Activated CD8-positive, alpha-beta memory T cell treated with anti-CD3 and anti-CD28 coated beads for 1 hour (primary cell): ENCODE measurements around the gene HABP2.

Experiments
- DNase-seq, 2 donors: peaks; one replicate each; pipeline ENCODE4 v3.0.0-alpha.2; 2020; ENCODE audit warnings: low read depth in 1 of 2; ENCODE audit errors: extremely low read depth in 1 of 2

Gene HABP2

DNA sequence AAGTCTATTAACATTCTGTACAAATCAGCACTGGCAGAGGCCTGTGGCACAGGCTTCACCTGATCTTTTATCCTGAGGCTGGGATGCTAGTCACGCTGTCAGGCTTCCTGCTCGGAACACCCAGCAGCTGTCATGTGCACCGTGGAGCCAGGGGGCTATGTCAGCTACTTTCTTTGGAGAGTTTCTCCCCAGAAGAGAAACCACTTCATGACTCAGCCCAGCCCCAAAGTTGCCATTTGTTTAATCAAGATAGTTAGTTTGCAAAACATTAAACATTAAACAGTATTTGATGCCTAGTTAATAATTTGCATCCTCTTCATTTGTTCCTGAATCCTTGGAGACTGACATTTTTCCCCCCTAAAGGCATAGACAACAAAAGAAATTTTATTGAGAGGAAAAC is at the start of gene HABP2:
Gene HABP2, plus strand, starts transcription at position 353 of the 400 bp plus-strand sequence. CDS start 69 bp downstream, outside the sequence.
- DNase-seq, result no peak

DNA sequence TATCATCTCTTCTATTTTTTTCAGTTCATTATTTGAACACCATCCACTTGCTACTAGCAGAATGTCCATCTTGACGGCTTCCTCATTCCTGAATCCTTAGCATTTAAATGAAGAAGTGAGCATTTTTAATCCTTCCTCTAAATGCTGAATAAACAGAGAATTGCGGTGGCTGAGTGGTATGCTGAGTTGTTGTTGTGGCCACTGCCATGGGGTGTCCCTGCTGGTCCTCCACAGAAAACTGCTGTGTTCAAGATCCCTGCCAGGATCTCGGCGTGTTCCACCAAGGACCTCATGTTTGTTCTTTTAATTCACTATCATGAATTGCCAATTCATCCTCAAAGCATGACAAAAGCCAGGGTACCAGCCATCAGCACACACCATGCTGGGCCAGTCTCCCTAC is 48.9 kb upstream of the HABP2 start:
- DNase-seq, result no peak

DNA sequence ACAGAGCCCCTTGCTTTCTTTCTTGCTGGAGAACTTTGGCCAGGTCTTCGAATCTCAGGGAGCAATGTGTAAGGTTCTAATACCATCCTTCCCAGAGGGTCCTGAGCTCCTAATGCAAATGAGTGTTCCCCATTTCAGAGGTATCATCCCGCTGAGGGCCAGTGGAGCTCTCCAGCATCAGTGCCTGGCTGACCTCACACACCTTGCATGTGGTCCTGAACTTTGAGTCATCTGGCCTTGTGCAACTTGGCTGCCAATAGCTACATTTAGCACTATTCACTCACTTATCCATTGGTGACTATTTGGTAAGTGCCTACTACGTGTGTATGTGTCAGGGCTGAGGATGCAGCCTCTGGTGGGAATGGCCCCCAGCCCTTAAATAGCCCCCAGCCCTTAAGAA is 48.4 kb upstream of the HABP2 start:
- DNase-seq, result no peak

DNA sequence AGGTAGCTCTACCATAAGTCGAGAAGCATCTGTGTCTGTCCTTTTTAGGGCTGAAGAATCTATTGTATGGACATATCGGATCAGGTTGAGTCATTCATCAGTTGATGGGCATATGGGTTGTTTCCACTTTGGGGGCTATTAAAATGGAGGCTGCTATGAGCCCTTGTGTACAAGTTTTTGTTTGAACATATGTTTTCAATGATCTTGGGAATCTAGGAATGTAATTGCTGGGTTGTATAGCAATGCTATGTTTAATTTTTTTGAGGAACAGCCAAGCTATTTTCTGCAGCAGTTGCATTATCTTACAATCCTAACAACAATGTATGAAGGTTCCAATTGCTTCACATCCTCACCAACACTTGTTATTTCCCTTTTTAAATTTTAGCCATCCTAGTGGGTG is 46.4 kb upstream of the HABP2 start:
- DNase-seq, result no peak

DNA sequence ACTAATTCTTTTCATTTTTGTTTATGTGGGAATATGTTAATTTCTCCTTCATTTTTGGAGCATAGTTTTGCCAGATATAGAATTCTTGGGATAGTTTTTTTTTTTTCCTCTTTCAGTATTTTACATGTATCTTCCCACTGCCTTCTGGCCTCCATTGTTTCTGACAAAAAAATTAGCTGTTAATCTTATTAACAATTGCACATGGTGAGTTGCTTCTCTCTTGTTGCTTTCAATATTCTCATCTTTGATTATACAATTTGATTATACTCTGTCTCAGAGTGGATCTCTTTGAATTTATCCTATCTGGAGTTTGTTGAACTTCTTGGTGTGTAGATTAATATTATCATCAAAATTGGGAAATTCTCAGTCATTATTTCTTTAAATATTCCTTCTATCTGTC is 41.4 kb upstream of the HABP2 start:
- no peak for DNase-seq

DNA sequence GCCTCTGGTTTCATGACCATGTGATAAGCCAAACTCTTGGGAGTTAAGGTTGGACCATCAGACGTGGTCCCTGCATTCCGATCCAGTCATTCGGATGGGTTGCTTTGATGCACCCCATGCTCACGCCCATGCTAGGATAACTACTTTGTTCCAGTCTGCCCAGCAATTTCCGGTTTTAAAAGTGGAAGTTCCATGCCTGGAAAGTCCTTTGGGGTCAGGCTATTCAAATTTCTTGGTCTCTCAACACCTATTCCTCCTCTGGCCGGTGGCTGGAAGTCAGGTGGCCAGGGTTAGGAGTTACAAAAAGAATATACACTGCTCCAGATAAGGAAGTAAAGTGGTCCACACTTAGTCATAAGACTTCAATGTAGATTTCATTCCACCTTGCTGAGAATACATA is 37.7 kb upstream of the HABP2 start:
- no peak for DNase-seq

DNA sequence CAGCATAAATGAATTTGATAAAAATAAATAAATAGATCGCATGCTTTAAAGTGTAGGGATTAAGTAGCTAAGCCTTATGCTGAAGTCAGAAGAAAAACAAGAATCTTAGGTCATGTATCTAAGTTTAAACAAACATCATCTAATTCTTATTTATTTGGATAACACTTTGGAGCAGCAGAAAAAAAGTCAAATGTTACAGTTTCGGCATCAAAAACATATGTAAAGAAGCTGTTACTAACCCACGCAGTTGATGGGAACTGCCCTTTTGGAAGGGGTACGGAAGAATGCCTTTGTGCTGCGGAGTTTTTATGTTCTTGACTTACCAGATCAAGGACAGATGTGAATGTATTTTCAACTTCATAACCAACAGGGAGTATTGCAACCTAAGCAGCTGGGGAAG is 37.3 kb upstream of the HABP2 start:
- no peak for DNase-seq

DNA sequence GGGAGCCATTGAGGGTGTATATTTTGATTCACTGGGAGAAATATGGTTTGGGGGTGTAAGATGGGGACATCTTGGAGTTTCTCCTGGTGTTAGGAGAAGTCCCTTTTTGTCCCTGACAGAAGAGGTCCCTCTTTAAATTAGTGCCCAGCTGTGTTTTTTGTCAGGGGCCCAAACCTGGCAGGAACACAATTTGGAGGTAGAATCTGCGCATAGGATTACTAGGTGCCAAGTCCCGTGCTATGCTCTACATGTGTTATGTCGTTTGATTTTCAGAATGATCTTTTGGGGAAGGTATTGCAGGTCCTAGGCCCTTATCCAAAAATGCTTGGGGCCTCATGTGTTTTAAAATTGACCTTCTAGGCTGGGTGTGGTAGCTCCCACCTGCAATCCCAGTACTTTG is 36.8 kb upstream of the HABP2 start:
- DNase-seq, result no peak

DNA sequence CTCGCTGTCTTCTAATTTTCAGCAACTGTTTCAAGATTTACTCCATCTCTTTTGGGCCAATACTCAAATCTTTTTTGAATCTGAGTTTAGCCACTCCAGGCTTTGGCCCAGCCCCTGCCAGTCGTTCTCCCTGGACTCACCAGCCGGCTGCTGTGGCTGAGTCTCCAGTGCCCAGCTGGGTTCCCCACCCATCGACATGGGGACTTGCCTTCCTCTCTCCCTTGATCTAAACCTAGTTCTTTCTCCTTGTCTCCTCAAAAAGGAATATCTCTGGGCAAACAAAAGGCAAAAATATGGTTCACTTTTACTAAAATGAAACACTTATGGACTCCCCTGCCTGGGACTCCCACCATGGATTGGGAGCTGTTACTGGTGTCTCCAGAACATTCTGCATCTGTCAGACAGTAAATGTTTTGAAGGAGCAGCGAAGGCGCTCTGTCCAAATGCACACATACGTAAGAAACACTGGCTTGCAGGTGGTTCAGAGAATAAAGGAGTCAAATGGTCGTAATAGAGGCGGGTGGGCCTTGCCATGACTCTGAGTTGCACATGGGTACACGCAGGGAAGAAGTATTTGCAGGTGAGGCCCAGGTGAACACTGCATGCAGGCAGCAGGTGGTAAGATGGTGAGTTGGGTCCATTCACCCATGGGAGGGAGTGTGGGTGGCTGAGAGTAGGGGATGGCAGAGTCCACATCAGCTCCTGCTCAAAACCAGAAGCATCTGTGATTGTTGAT is 35.5 kb upstream of the HABP2 start:
- DNase-seq, result no peak

DNA sequence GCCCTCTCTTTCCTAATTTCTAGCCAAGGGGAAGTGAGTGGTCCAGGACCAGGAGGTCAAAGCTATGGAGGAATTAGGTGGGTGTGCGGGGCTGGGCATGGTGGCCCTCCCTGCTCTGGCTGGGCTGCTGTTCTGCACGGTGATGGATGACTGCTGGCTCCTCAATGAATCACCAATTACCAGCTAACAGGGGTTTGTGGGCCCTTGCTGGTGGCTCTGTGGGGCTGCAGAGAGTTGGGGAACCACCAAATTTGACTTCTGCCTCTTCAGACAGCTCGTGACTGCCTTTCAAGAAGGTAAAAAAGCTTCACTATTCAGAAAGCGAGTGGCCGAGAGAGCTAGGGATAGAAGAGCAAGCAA is 35.0 kb upstream of the HABP2 start:
- DNase-seq, result no peak

DNA sequence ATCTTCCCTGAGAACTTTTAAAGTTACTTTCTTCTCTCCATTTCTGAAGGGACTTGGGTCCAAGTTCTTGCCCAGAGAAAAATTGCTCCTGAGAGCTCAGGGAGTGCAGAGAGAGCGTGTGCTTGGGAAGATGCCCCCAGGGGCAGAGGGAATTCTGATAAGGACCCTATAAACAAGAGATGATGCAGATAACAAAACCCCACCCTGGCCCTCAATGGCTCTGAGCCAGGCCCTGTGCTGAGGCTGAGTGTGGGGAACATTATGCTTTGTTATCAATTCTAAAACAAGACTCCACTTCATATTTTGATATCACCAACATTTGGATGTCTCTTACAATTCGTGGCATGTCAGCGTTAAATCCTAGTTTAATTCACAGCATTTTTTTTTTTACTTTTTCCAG is 34.4 kb upstream of the HABP2 start:
- DNase-seq, result no peak

DNA sequence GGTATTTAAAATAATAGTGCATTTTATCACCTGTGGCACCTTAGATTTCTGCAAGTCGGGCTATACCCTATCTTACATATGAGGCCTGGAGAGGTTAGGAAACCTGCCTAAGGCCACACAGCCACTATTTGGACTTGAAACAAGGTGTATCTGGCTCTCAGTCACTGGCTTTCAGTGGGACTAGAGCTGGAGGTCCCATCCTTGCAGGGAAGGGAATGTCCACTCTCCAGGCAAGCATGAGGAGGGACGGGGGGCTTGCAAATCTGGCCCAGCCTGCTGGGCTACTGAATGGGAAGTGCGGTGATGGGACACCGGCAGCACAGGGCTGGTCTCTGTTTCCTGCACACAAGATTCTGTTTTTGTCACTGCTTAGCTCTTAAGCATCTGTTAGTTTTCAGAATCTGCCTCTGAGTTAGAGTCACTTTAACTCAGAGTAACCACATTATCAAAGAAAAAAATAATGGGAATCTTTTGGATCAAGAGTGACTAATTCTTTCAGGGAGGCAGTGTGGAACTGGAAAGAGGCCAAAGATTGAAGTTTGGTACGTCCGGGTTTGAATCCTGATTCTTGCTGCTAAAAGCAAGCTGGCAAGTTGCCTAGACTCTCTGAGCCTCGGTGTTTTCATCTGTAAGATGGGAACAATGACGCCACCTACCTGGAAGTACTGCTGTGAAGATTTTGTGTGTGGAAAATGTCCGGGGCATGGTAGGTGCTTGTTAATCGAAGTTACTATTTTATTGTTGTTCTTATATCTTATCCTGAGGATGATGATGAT is 33.8 kb upstream of the HABP2 start:
- DNase-seq, result no peak

DNA sequence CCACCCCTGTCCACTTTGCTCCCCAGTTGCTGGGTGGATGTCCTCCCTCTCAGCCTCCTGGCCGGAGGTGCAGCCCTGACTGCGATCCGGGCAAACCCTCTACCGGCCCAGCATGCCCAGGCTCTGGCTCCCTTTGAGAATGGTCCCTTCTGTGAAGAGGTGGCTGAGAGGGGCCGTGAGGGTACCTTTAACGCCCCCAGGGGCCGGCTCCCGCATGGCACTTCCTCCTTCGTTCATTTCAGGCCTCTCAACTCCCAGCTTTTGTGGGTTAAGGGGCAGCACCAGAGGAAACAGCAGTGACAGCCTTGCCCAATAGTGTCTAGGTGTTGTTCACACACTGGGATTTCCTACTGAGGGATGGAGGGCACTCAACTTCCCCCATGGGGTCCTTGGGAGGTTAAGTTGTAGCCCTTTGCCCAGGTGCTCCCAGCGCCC is 33.2 kb upstream of the HABP2 start:
- DNase-seq, result no peak

DNA sequence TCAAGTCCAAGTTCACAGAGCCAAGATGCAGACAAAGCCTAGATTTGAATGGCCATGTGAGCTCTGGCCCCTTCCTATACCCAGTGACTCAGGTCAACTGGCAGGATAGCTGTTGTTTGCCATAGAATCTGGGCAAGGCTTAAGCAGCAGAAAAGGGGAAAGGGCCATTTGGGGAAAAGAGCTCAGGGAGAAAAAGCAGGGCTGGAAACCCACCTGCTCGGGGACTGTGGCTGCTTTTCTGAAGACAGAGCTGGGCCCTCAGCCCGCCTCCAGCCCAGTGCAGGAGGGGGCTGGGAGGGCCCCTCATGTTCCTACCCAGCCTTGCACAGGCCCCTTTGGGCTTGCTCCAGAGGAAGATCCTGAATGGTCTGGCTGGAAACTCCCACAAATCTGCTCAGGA is 32.6 kb upstream of the HABP2 start:
- no peak for DNase-seq

DNA sequence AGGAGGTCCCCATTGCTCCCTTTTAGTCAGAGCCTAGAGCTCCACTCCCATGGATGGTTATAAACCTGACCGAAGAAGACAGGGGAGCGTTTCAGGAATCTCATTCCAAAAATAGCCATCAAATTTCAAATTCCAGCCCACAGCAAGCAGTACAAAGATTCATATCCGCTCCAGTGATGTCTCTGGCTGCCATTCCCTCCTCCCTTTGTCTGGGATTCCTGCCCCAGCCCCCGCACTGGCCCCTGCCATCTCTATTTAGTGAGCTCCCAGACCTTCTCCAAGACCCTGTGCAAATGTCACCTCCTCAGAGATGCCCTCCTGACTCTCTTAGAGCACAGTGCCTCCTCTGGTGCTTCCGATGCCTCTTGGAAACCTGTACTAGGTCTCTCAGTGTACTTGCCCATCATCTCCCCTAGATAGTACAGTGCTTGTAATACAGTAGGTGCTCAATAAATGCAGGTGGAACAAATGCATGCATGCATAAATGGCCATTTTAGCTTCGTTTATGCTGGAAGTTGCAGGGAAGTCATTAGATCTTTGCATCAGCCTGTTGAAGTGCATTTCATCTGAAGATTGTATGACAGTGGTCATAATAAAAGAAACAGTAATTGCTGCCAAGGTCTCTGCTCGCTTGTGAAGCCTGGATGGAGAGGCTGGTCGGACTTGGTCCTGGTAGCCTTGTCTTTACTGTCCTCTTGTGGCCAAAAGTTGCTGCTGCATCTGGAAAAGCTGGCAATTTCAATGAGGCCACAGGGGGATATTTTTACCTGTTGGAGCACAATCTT is 32.0 kb upstream of the HABP2 start:
- no peak for DNase-seq

DNA sequence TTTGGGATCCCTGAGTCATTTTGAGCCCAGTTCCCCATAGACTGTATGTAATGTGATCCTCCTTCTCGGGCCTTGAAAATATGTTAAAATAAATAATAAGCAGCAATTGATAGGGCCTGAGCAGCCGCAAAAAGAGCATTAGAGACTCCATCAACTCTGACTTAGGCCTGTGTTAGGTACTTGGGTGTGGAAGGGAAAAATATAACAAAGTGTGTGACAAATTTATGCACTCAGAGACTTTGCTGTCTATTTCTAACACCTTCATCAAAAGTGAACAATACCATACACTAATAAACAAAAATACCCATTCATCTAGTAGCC is 31.4 kb upstream of the HABP2 start:
- no peak for DNase-seq

DNA sequence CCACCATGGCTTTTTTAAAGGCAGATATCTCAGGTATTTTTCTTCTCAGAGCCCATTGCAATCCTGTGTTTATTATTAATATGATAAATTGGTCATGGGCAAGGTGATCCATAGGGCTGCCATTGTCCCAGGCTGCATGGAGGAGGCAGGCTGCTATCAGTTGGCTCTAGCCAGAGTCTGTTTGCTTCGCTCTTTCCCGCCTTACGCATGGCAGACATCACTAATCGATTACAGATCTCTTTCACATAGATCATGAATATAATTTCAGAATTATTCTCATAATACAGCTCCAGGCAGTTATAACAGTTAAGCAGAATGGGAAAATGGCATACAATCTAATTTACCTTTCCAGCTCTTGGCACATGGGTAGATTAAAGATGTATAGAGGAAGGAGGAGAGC is 30.4 kb upstream of the HABP2 start:
- no peak for DNase-seq

DNA sequence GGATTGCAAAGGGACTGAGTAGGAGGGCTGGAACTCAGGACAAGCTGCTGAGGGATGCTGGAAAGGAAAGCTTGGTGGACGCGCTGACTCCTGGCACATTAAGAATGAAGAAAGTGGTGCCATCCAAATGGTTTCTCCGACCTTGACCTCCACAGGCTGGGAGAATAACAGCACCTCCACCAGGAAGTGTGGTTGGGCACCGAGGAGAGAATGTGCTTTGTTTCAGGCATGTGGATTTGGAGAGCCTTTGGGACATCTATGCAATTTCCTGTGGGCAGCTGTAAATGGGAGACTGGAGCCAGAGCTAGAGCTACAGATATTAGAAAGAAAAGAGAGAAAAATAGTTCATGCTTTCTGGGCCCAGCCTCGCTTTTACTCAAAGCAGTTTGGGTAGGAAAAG is 29.8 kb upstream of the HABP2 start:
- DNase-seq, result no peak

DNA sequence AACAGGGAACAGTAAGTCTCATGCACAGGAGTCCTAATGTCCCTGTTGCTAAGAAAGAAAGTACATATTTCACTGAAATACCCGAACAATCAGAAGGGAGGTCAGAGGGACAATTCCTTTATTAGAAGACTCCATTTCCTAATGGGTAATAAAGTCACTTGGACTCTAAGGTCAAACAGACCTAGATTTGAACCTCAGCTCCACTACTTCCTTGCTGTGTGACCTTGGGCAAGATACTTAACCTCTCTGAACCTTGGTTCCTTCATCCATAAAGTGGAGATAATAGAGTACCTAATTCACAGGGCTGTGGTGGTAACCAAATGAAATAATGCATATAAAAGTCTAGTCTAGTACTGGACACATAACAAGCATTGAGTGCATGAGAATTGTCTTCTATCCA is 29.2 kb upstream of the HABP2 start:
- DNase-seq, result no peak

DNA sequence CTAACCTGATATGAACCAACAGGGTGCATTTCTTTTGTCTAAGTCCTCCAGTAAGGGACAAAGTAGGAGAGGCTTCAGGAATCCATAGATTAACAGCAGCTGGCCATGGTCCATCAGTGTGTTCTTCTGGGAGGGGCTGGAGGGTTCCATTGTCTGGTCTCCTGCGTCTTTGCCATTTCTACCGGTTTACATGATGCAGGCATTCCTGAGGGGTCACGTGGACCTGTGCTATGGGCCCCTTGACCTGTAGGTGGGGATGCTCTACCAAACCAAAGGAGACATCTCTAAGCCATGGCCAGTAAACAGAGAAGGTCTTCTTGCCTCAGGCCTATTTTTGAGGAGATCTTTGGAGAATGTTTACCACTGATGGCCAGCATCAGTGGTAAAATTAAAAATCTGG is 28.7 kb upstream of the HABP2 start:
- no peak for DNase-seq

DNA sequence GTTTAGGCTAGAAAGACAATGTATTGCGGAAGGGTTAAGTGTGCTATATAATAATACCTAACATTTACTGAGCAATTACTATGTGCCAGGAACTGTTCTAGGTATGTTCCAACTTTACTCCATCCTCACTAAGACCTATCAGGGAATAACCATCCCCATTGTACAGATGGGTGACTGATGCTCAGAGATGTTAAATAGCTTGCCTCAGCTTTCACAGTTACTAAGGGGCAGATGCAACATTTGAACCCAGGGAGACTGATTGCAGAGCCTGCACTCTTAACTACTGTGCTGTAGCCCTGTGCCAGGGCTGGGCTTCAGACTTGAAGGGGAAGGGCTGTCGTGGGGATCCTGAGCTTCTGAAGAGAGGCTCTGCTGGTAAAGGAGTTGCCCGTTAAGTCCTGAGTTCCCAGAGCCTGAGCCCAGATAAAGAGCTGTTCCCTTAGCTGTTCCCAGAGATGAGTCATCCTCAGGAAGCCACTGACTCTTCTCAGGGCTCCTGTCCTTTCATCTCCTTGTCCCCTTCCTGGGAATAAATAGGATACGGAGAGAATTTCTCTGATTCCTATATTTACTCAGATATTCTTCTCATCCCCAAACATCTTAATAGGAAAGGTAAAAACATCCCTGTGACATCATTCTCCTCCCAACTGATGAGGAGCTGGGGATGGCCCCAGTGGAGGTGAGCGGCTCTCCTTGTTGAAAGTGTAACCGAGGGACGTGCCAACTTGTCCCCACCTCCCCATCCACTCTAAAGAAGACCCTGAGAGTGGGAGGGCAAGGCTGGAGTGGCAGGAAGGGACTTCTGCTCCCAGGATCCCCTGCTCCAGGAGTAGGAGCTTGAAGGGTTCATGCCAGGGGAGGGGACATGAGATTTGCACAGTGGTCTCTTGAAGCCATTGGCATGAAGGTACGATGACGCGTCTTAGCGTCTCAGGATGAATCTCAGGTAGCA is 28.0 kb upstream of the HABP2 start:
- DNase-seq, result no peak
